ENCODE results near the gene ARL15.

GRCh38 chr5:54332720-54333119, 22.3 kb upstream of the ARL15 start:
- TF ChIP-seq, protein P1, sequence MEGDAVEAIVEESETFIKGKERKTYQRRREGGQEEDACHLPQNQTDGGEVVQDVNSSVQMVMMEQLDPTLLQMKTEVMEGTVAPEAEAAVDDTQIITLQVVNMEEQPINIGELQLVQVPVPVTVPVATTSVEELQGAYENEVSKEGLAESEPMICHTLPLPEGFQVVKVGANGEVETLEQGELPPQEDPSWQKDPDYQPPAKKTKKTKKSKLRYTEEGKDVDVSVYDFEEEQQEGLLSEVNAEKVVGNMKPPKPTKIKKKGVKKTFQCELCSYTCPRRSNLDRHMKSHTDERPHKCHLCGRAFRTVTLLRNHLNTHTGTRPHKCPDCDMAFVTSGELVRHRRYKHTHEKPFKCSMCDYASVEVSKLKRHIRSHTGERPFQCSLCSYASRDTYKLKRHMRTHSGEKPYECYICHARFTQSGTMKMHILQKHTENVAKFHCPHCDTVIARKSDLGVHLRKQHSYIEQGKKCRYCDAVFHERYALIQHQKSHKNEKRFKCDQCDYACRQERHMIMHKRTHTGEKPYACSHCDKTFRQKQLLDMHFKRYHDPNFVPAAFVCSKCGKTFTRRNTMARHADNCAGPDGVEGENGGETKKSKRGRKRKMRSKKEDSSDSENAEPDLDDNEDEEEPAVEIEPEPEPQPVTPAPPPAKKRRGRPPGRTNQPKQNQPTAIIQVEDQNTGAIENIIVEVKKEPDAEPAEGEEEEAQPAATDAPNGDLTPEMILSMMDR (IDR thresholded peaks at IDR 0.05): no peak
- no peak for TF ChIP-seq POLR2A (IDR thresholded peaks at IDR 0.05)
